ENCODE measurements around the gene FBRS. TPM values are rescaled to one million over a fixed set of nuclear protein-coding genes. Genes with fewer than 3 reads are reported as not detected.

Gene FBRS
- total and polyA plus RNA-seq, 10 of the 15 experiments (the other 5 are each of a cell fraction or from before 2014, with no cell fraction given), result 0.45 to 87.6 (median 14.6) TPM

- intact Hi-C loops (cut with micrococcal nuclease; ENCODE audit: unreplicated experiment) (no loop called here), in situ Hi-C loops (cut with MboI) (no loop called here)
- DNase-seq (ENCODE audit: low read depth, low spot score) (no peak), ATAC-seq (no peak), FAIRE-seq (no peak)
- no TSS peak for BruUV-seq (replicated peaks)
- TF ChIP-seq JUND (IDR thresholded peaks at IDR 0.05; ENCODE audit: low read depth, low read length), result no peak
- no peak for TF ChIP-seq ZNF274 (IDR thresholded peaks at IDR 0.05; ENCODE audit: insufficient read depth, insufficient read length)
- TF ChIP-seq HCFC1 (IDR thresholded peaks at IDR 0.05; ENCODE audit: low read length), result no peak
- no peak for TF ChIP-seq FOS (IDR thresholded peaks at IDR 0.05; ENCODE audit: borderline replicate concordance, extremely low read depth, insufficient read length)
- TF ChIP-seq WRNIP1 (IDR thresholded peaks at IDR 0.05; ENCODE audit: borderline replicate concordance, low read depth, low read length), result no peak
- no peak overlapping the region for H3K4me3 ChIP-seq
- H4K20me1 ChIP-seq (ENCODE audit: control insufficient read depth, insufficient read depth), result no peaks in the 10 kb centered on the region
- no peak overlapping the region for H3K4me2 ChIP-seq (ENCODE audit: control insufficient read depth, insufficient read depth)
- H3K79me2 ChIP-seq (ENCODE audit: control insufficient read depth, insufficient read depth, low read length), result no peaks in the 10 kb centered on the region
- no peak overlapping the region for H3K9ac ChIP-seq (ENCODE audit: control insufficient read depth, insufficient read depth, low read length)
- no peak overlapping the region for H3K27ac ChIP-seq (ENCODE audit: control insufficient read depth, insufficient read depth)
- H2AFZ ChIP-seq (ENCODE audit: control insufficient read depth, low read depth, low read length), result no peak overlapping the region
- POLR2A ChIA-PET, result interaction anchor here (0.5 kb wide), 1 partner anchor 18 kb away, joined by 3 read pairs; no protein-coding TSS in a partner anchor
- WGBS (ENCODE audit: insufficient coverage, insufficient replicate concordance, low lambda C conversion rate, missing lambda C conversion rate), result 34% methylated on average over 4 of the region's 4 CpGs
- CTCF ChIA-PET, result interaction anchor here (1.0 to 5.7 kb wide), 7 partner anchors 9 to 210 kb away, joined by 3 to 24 read pairs (median 5); partner anchors contain the start of gene DCTPP1
- SMC1A ChIA-PET (ENCODE audit: uncharacterized antibody, unreplicated experiment), result interaction anchor here (1.0 to 2.5 kb wide), 3 partner anchors 9 to 27 kb away, joined by 3 to 9 read pairs (median 5); partner anchors contain the start of gene ZNF689
- no peaks in the 10 kb centered on the region for H3K36me3 ChIP-seq (ENCODE audit: control insufficient read depth in 2 of 2, insufficient read depth in 2 of 2, low read length in 1 of 2)
- no peaks in the 10 kb centered on the region; the same call in 2 of the 3 replicates for H3K9me3 ChIP-seq (replicated peaks; ENCODE audit: control insufficient read depth, insufficient read depth, low read length)
- H3K27me3 ChIP-seq (replicated peaks in 1 of 2; ENCODE audit: control insufficient read depth in 2 of 2, insufficient read depth in 2 of 2, low read length in 1 of 2), result no peaks in the 10 kb centered on the region
- RAD21 ChIA-PET (ENCODE audit: unreplicated experiment), result interaction anchor here (0.6 to 2.3 kb wide), 5 partner anchors 31 to 528 kb away, joined by 3 to 10 read pairs (median 3); partner anchors contain the start of genes DCTPP1, PRR14 and TBX6
- H3K4me1 ChIP-seq (ENCODE audit: control insufficient read depth, insufficient read depth, low read length), result no peaks in the 10 kb centered on the region
Observed at GRCh38 chr16:30619202-30619601, 39.0 kb upstream of the FBRS start.

- intact Hi-C loops (cut with micrococcal nuclease; ENCODE audit: unreplicated experiment) (no loop called here), in situ Hi-C loops (cut with MboI) (no loop called here)
- no peaks in the 10 kb centered on the region for H3K79me2 ChIP-seq (ENCODE audit: control insufficient read depth, insufficient read depth, low read length)
- no peaks in the 10 kb centered on the region for H3K27me3 ChIP-seq (replicated peaks in 1 of 2; ENCODE audit: control insufficient read depth in 2 of 2, insufficient read depth in 2 of 2, low read length in 1 of 2)
- H3K4me1 ChIP-seq (ENCODE audit: control insufficient read depth, insufficient read depth, low read length), result no peaks in the 10 kb centered on the region
- H3K36me3 ChIP-seq (ENCODE audit: control insufficient read depth in 2 of 2, insufficient read depth in 2 of 2, low read length in 1 of 2), result no peaks in the 10 kb centered on the region
- WGBS (ENCODE audit: insufficient coverage, insufficient replicate concordance, low lambda C conversion rate, missing lambda C conversion rate), result 49% methylated on average over 5 of the region's 5 CpGs
- SMC1A ChIA-PET (ENCODE audit: uncharacterized antibody, unreplicated experiment), result interaction anchor here (1.0 to 2.5 kb wide), 4 partner anchors 8 to 26 kb away, joined by 3 to 9 read pairs (median 4); partner anchors contain the start of gene ZNF689
- POLR2A ChIA-PET, result interaction anchor here (0.5 kb wide), 1 partner anchor 17 kb away, joined by 3 read pairs; no protein-coding TSS in a partner anchor
- H3K9ac ChIP-seq (ENCODE audit: control insufficient read depth, insufficient read depth, low read length), result no peak overlapping the region
- BruUV-seq (replicated peaks), result no TSS peak
- DNase-seq (ENCODE audit: low read depth, low spot score), result no peak
- no peaks in the 10 kb centered on the region; the same call in 2 of the 3 replicates for H3K9me3 ChIP-seq (replicated peaks; ENCODE audit: control insufficient read depth, insufficient read depth, low read length)
- RAD21 ChIA-PET (ENCODE audit: unreplicated experiment), result interaction anchor here (0.6 to 2.3 kb wide), 6 partner anchors 31 to 528 kb away, joined by 3 to 10 read pairs (median 3); partner anchors contain the start of genes DCTPP1, PRR14 and TBX6
- no peak overlapping the region for H2AFZ ChIP-seq (ENCODE audit: control insufficient read depth, low read depth, low read length)
- H3K4me3 ChIP-seq, result no peak overlapping the region
- CTCF ChIA-PET, result interaction anchor here (1.0 to 5.7 kb wide), 8 partner anchors 9 to 210 kb away, joined by 3 to 24 read pairs (median 4); partner anchors contain the start of gene DCTPP1
- H4K20me1 ChIP-seq (ENCODE audit: control insufficient read depth, insufficient read depth), result no peaks in the 10 kb centered on the region
- H3K27ac ChIP-seq (ENCODE audit: control insufficient read depth, insufficient read depth), result no peak overlapping the region
- H3K4me2 ChIP-seq (ENCODE audit: control insufficient read depth, insufficient read depth), result no peak overlapping the region
- no peak for ATAC-seq
- no peak for FAIRE-seq
- TF ChIP-seq ZNF687 (IDR thresholded peaks at IDR 0.05) (no peak), MTA2 (IDR thresholded peaks at IDR 0.05; ENCODE audit: low read depth) (no peak), SRF (IDR thresholded peaks at IDR 0.05; ENCODE audit: low read depth in 2 of 2, low read length in 2 of 2) (no peak), EGR1 (IDR thresholded peaks at IDR 0.05; ENCODE audit: borderline replicate concordance in 1 of 2, low read depth in 2 of 2, low read length in 2 of 2) (no peak), USF1 (IDR thresholded peaks at IDR 0.05; ENCODE audit: borderline replicate concordance, extremely low read length, insufficient read depth, low read depth, low read length) (no peak), RUNX3 (IDR thresholded peaks at IDR 0.05; ENCODE audit: low read length) (no peak), CHD4 (IDR thresholded peaks at IDR 0.05) (no peak)
Observed at GRCh38 chr16:30619638-30620037, 38.6 kb upstream of the FBRS start.
